HFF-Myc (cell line): Measurements from ENCODE around the gene SHD.

Source experiments
- DNase-seq: peaks from one replicate; pipeline ENCODE4 v3.0.0-alpha.2; 2011; ENCODE audit warnings: low read depth; ENCODE audit errors: extremely low read depth
- H3K4me3 ChIP-seq: replicated peaks from 2 replicates; pipeline ENCODE4 v1.5.1; 2011; ENCODE audit warnings: low read depth, mild to moderate bottlenecking, control low read depth, low read length
- CTCF ChIP-seq: IDR thresholded peaks from 2 replicates; pipeline ENCODE4 v1.5.1; 2012; ENCODE audit warnings: mild to moderate bottlenecking, low read depth, low read length, control low read depth; ENCODE audit errors: missing control alignments

Gene SHD

GRCh38 chr19:4260613-4261191 lies 18.4 kb upstream of the SHD start:
- no peak for TF ChIP-seq CTCF
- H3K4me3 ChIP-seq: no peak overlapping the region
- no peak for DNase-seq

DNA sequence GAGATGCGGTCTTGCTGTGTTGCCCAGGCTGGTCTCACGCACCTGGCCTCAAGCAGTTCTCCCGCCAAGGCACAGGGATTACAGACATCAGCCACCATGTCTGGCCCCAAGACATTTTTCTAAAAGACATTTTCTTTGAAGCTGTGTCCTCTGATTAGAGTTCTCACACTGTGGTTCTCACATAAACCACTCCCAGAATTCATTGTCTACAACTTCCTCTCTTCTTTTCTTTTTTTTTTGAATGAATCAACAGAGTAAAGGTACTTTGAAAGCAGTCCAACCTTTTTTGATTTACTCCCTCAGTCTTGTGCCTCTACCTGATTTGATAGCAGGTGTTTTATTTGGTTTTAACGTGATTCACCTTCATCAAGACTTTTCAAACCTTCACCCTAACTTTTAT lies 14.3 kb upstream of the SHD start:
- TF ChIP-seq CTCF: no peak
- DNase-seq: no peak
- H3K4me3 ChIP-seq: no peak overlapping the region

GRCh38 chr19:4266253-4267000 lies 12.6 kb upstream of the SHD start:
- no peak for TF ChIP-seq CTCF
- no peak for DNase-seq
- H3K4me3 ChIP-seq: no peak overlapping the region

GRCh38 chr19:4267101-4267900 lies 11.8 kb upstream of the SHD start:
- peak; percentile 75 for TF ChIP-seq CTCF
- no peak overlapping the region for H3K4me3 ChIP-seq
- DNase-seq: peak; percentile 32

- no peak for DNase-seq
- no peak for TF ChIP-seq CTCF
- no peak overlapping the region for H3K4me3 ChIP-seq
These were observed 10.9 kb upstream of the SHD start for GRCh38 chr19:4267901-4268815.

DNA sequence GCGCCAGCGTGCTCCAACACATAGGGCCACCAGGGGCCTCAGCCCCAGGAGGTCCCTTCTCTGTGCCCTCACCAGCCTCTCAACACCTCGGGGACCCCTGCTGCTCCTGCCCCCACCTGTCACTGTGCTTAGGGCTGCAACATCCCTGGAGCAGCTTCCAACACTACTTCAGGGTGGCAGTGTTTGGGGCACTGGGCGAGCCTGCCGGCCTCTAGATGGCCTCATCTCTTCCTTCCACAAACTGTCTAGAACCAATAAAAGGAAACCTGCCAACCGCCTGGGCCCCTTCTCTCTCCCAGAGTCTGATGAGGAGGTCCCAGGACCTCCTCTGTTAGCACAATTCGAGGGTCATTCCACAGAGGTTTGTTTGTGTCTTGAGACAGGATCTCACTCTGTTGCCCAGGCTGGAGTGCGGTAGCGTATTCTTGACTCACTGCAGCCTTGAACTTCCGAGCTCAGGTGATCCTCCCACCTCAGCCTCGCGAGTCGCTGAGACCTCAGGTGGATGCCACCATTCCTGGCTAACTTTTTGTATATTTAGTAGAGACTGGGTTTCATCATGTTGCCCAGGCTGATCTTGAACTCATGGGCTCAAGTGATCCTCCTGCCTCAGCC lies 10.1 kb upstream of the SHD start:
- no peak for DNase-seq
- H3K4me3 ChIP-seq: no peak overlapping the region
- TF ChIP-seq CTCF: no peak
